ENCODE results near the gene STYXL2.

STYXL2 gene

DNA sequence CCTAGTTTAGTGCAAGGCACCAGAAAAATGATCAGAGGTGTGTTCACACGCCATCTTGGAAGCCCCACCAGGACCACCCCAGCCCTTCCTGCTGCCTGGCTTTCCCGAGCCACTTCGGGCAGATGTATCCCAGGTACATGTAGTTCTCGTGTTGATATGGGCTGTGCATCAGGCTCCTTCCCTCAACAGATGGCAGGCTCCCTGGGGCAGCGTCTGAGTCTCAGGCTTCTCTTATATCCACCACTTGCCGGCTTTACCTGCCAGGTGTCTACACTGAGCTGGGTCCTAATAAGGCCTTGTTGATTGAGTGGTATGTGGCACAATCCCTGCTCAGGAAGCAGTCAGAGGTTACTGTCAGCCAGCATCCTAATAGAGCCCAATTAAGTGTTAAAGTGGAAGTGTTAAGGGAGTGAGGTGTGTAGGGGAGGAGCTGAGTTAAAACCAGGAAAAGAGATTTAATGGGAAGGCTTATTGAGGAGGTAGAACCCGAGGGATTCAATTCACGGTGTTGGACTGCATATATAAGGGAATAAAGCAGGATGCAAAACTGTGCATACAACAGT is 12.2 kb upstream of the STYXL2 start:
- no peak for DNase-seq

DNA sequence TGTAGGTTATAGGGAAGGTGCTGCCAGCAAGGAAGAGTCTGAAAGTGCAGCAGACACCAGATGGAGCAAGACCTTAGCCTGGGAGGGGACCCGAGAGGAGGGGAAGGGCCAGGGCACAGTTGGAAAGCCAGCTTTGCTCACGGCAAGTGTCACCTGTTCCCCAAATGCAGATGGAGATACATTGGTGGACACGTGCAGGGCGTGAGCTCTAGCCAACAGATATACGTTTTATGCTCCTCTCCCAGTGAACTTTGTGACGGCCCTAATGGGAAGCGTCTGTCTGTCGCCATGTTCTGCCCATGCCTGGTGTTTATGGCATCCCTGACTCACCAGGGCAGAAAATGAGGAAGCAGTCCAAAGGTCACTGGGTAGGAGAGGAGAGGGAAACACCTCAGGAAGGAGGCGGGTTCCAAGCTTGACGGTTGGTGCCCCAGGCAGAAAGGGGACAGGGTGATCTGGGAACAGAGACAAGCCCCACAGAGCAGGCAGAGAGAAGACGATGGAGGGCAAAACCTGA is 11.3 kb upstream of the STYXL2 start:
- no peak for DNase-seq

DNA sequence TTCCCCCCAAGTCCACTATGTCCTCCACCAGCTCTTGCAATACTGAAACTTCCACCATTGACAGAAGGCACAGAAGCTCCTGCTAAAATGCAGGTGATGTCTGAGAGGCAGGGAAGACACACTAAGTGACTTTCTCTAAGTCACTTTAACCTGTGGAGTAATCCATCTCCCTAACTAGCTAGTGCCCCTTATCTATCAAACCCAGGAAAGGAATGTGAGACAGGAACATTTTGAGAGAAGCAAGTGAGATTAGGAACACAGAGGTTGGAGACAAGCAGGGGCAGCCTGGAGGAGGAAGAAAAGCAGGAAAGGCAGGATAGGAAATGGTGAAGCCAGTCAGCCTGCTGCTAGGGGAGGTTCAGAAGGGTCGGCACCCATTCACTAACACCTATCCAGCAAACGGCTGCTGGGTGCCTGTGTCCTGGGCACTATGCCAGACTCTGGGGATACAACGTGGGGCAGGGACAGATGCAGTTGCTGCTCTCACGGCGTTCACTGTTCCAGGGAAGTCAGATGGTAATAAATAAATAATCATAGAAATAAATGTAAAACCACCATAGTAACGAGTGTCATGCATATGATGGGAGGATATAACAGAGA is 10.7 kb upstream of the STYXL2 start:
- DNase-seq, result no peak

DNA sequence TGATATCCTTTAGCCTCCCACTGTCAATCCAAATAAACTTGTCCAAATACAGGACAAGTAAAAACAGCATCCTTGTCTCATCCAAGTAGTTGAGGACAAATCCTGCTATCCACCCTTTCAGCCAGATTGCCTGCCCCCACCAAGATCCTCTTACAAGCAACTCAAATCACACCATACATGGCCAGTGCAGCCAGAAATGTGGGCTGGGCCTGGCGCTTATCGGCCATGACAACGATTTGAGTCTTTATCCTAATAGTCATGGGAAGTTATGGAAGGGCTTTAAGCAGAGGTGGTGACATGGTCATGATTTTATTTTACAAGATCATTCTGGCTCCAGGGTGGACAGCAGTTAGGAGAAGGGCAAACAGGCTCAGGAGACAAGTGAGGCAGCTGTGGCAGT is 10.0 kb upstream of the STYXL2 start:
- DNase-seq, result no peak

DNA sequence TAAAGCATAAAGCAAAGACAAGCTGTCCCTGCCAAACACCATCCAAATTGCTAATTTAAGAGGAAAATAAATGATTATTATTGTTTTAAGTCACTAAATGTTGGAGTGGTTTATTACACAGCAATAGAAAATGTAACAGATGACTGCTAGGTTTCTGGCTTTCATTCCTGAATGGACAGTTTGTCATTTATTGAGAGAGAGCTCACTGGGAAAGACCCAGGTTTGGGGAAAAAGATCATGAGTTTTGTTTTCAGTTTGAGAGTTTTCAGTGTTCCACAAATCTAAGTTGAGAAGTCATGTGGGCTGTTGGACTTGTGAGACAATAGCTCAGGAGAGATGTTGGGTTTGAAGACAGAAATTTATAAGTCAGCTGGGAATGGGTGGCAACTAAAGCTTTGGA is 9.1 kb upstream of the STYXL2 start:
- no peak for DNase-seq

DNA sequence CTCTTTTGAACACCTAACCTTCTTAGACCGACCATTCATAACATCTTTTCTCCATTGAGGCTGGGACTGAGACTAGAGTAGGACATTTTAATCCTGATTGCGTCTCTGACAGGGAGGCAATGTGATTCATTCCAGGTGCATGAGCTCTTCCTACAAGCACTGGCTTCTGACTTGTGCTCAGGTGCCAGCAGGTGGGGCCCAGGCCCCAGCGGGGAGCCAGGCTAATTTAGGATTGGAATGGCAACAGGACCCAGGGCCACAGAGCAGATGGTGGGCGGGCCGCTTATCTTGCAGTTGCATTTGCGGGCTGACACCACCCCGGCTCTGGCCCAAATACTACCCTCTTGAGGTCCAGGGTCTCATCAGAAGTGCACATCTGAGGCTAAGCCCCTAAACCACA is 7.8 kb upstream of the STYXL2 start:
- no peak for DNase-seq

DNA sequence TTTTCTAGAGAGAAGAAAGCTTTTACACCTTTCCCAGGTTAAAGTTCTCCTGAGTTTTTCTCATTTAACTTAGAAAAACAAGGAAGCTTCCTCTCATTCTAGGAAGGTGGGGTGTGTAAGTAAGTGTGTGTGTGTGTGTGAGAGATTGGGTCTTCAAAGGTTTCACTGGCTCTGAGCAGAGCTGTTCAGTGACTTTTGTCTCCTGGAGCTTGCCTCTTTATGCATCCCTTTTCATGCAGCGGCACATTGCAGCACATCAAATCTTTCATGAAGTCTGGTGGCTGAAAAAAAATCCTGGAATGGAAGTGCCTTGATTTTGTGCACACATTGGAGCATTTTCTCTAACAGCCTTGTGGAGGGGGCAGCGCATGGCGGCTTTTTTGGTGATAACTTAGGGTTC is 7.1 kb upstream of the STYXL2 start:
- DNase-seq, result no peak

- DNase-seq, result no peak
Measured at GRCh38 chr1:167088746-167089417, 5.0 kb upstream of the STYXL2 start.

- no peak for DNase-seq
Measured at GRCh38 chr1:167089939-167090313, 3.9 kb upstream of the STYXL2 start.

DNA sequence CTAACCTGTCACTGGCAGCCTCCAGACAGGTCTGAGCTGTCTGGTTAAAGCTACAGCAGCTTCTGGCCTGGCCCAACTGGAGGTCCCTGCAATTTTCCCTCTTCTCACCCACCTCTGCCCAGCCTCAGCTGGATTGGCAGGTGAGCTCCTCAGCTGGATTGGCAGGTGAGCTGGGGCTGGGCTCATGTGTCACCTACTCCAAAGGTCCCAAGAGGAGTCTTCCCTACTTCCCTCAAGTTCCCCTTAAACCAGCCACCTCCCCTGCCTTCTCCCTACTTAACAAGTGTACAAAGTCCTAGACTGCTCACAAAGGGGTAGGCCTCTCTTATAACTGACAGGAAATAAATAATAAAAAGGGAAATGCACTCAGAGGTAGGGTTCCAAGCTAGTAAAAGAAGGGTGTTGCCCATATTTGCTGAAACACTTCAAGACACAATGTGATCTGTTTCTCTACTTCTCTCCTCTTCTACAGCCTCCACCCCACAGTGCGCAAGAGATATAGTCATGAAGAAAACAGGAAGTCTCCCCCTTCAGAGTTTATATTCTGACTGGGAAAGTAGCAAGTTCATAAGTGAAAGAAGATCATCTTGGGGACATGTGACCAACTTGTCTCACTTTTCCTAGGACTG is 3.4 kb upstream of the STYXL2 start, which contains the start of gene GPA33:
Gene GPA33 (minus strand): TSS at position 64 of the 629 bp plus-strand sequence. CDS start 90 bp downstream, outside the sequence.
- DNase-seq, result no peak

DNA sequence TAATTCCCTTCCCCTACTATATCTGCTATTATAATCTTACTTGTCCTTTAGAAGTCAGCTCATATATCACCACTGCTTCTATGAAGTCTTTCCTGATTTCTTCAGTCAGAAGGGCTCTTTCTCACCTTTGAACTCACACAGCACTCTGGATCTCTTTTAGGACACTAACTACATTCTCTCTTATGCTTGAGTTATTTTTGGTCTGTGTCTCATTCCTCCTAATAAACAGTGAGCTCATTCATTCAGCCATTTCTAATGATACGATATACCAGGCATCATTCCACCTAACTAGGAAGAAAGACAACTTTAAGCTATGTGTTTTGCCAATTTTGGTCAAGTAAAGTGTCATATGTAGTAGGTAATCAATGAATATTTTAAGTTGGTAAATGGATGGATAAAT is 1.2 kb upstream of the STYXL2 start:
- DNase-seq, result no peak

- DNase-seq, result no peak
Measured at GRCh38 chr1:167094690-167095089, 815 bp downstream of the STYXL2 start.

- DNase-seq, result no peak
Measured at GRCh38 chr1:167095368-167095767, 1.5 kb downstream of the STYXL2 start.

DNA sequence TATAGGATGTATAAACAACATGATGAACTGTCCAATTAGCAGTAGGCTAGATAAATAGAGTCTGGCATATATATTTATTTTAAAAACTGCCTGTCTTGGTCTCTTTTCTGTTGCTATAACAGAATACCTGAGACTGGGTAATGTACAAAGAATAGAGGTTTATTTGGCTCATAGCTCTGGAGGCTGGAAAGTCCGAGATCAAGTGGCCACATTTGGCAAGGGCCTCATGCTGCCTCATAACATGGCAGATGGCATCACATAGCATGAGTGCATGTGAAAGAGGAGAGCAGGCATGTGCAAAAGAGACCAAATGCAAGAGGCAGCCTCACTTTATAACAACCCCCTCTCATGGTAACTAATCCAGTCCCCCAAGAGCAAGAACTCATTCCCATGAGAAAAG is 6.0 kb downstream of the STYXL2 start:
- no peak for DNase-seq

GRCh38 chr1:167100730-167101129 is 6.9 kb downstream of the STYXL2 start:
- no peak for DNase-seq

DNA sequence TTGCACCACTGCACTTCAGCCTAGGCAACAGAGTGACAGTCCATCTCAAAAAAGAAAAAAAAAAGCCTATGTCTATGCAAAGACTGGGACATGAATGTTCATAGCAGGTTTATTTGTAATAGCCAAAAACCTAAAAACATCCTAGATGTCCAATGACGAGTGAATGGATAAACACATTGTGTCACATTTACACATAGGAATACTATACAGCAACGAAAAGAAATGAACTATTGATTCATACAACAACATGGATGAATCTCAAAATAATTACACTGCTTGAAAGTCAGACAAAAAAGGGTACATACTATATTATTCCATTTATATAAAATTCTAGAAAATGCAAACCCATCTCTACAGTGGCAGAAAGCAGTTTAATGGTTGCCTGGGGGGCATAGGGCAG is 7.9 kb downstream of the STYXL2 start:
- no peak for DNase-seq

- DNase-seq, result no peak
Measured at GRCh38 chr1:167102906-167103573, 9.2 kb downstream of the STYXL2 start.

DNA sequence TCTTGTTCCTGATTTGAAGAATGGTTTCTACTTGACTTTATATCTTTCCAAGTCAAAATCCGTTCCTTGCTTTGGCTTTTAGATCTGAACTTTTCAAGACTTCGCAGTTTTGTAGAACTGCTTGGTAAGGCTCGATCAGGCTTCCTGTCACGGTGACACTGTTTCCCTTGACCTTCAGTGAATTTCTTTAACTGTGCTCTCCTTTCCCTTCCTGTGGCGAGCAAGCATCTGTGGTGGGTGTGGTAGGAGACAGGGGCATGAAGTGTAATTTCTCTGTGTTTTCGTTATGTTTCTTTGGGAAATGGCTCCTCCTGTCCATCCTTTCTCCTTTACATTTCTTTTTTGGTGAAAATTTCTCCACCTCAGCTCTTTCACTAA is 10.4 kb downstream of the STYXL2 start:
- no peak for DNase-seq

GRCh38 chr1:167105271-167106118 is 11.6 kb downstream of the STYXL2 start:
- no peak for DNase-seq

DNA sequence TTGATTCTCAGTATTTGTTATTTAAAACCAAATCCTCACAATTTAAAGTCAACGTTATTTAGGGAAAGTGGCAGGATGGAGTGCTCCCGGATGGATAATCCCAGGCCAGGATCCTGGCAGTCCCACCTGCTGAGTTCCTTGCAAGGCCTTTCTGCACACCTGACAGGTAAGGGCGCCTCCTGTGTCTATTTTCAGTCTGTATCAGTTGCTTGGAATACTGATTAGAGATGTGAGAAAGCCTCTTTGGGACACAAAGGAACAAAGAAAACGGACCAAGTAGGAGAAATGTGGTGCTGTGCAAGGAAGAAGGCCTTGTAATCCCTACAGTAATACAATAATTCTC is 12.2 kb downstream of the STYXL2 start:
- no peak for DNase-seq

GRCh38 chr1:167107456-167107855 is 13.6 kb downstream of the STYXL2 start:
- no peak for DNase-seq

DNA sequence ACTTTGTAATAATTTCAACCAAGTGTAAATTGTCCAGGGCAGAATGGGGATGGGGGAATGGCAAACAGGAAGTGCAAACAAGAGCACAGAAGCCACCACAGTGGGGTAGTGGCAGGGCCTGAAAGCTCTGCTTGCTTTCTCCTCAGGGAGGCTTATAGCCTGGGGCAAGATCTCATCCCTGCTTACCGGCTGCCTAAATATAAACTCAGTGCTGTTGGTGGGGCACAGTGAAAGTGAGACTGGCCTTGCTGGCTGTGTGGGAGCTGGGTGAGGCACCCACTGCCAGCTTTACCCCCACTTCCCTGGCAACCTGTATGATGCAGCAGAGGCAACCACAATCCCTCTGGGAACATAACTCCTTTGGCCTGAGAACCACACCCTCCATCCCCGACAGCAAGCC is 15.2 kb downstream of the STYXL2 start:
- no peak for DNase-seq

DNA sequence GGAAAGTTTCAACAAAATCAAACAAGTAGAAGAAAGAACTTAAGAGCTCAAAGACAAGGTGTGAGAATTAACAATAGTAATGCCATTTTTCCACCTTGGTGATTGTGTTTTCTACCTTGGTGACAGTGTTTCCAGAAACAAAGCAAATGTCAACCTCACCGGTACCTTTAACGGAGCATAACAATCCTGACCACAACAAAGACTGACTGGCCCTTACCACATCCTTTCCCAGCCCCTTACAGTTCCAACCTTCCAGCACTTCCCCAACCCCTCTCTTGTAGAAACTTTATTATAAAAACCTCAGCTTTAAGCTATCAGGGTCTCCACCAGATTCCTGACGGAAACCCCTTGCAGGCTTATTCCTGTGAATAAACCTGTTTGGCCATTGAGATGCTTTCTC is 16.7 kb downstream of the STYXL2 start:
- DNase-seq, result no peak

All from right forelimb (tissue), 1 donor.